ENCODE measurements around the gene CLDN34. TPM values are rescaled to one million over a fixed set of nuclear protein-coding genes. Genes with fewer than 3 reads are reported as not detected.
A peak's percentile ranks its signal among the peaks of the same experiment; 100 is the strongest.

Gene CLDN34
- total RNA-seq, 1 donor from 2014 or later: not detected

DNA sequence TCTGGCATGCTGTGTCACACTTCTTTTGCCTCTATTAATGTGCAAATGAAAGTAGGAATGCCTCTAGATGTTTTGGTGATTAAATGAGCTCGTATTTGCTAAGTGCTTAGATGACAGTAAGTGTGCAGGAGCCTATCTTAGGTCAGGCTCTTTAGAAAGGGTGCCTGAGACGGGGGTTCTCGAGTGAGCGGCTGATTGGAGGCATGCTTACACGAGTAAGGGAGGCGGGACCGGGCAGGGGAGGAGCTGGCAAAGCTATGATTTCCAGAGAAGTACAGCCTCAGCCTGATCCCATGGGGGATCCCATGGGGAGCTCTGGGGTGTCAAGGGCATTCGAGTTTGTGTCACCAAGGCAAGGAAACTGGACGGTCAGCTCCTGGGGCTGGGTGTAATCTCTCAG lies 44.8 kb downstream of the CLDN34 start:
- Histone ChIP-seq H3K9me3 (ENCODE audit: control insufficient read depth in 3 of 3, low read length in 3 of 3) (no peaks in the 10 kb centered on the region), H3K4me3 (ENCODE audit: low read length in 3 of 3) (no peak overlapping the region), H3K27ac (ENCODE audit: low read depth, low read length) (no peak overlapping the region), H3K36me3 (ENCODE audit: control insufficient read depth in 3 of 3, insufficient read depth in 3 of 3, low read length in 3 of 3) (no peaks in the 10 kb centered on the region), H3K4me1 (ENCODE audit: control insufficient read depth in 3 of 3, insufficient read depth in 3 of 3, low read length in 3 of 3) (peaks cover 0 to 3% (median 0%) of the 10 kb centered on the region in 3 donors), H3K27me3 (ENCODE audit: control insufficient read depth in 3 of 3, insufficient read depth in 3 of 3, low read length in 3 of 3) (peaks cover 0 to 6% (median 0%) of the 10 kb centered on the region in 3 donors), H3K9ac (ENCODE audit: low read depth in 1 of 3, low read length in 3 of 3) (no peak overlapping the region)

DNA sequence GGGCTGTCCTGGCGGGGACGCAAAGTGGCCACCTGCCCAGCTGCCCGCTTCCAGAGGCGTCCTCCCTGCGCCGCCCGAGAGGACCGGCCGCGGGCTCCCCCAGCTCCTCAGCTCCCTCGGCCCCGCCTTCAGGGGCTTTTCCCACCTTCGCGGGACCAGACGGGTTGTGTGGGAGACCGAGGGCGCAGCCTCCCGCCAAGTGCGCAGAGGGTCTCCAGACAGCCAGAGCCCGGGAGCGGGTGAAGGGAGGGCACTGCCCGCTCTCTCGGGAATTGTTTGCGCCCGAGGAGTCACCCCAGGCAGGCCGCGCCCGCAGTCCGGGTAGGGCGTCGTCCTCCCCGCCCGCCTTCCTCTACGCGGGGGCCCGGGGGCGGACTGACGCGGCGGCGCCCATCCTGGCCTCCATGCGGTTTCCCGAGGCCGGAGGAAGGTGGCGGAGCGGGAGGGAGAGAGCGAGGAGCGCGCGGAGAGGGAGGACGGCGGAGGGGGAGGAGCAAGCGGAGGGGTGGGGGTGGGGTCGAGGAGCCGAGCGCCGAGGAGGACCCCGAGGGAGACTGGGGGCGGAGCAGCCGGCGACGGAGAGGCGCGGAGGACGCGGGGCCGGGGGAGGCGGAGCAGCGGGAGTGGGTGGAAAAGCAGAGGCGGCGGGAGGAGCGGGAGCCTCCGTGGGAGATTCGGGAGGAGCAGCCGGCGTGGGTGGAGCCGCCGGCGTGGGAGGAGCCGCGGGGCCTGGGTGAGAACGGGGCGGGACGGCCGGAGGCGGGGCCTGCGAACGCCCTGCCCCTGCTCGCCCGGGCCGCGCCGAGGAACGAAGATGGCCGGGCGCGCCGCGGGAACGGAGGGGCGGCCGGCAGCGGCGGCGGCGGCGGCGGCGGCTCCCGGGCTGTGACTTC lies 47.5 kb downstream of the CLDN34 start:
- Histone ChIP-seq H3K4me1 (ENCODE audit: control insufficient read depth in 3 of 3, insufficient read depth in 3 of 3, low read length in 3 of 3) (peaks cover 0 to 9% (median 0%) of the 10 kb centered on the region in 3 donors), H3K9ac (ENCODE audit: low read depth in 1 of 3, low read length in 3 of 3) (peak overlapping the region; percentile 33 to 74 (median 53)), H3K36me3 (ENCODE audit: control insufficient read depth in 3 of 3, insufficient read depth in 3 of 3, low read length in 3 of 3) (no peaks in the 10 kb centered on the region), H3K9me3 (ENCODE audit: control insufficient read depth in 3 of 3, low read length in 3 of 3) (peaks cover 0 to 2% (median 0%) of the 10 kb centered on the region in 3 donors), H3K27me3 (ENCODE audit: control insufficient read depth in 3 of 3, insufficient read depth in 3 of 3, low read length in 3 of 3) (peaks cover 0 to 6% (median 0%) of the 10 kb centered on the region in 3 donors), H3K27ac (ENCODE audit: low read depth, low read length) (peak overlapping the region; percentile 66), H3K4me3 (ENCODE audit: low read length in 3 of 3) (peak overlapping the region; percentile 14 to 68 (median 51))

DNA sequence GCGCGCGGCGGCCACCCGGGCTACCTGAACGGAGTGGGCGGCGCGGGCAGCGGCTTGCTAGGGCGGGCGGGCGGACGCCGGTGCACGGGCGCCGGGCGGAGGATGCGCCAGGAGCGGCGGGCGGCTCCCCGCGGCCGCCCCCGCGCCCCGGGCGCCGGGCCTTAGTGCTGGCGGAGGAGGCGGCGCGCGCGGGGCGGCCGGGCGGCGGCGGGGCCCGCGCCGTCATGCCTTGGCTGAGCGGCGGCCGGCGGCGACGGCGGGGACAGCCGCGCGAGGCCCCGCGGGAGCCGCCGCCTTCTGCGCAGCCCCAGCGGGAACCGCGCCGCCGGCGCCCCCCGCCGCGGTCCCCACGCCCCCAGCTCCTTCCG lies 48.2 kb downstream of the CLDN34 start:
- Histone ChIP-seq H3K36me3 (ENCODE audit: control insufficient read depth in 3 of 3, insufficient read depth in 3 of 3, low read length in 3 of 3) (no peaks in the 10 kb centered on the region), H3K27me3 (ENCODE audit: control insufficient read depth in 3 of 3, insufficient read depth in 3 of 3, low read length in 3 of 3) (peaks cover 0 to 6% (median 0%) of the 10 kb centered on the region in 3 donors), H3K9ac (ENCODE audit: low read depth in 1 of 3, low read length in 3 of 3) (no peak overlapping the region), H3K4me3 (ENCODE audit: low read length in 3 of 3) (peak overlapping the region in 1 of 3 donors; percentile 52), H3K27ac (ENCODE audit: low read depth, low read length) (no peak overlapping the region), H3K9me3 (ENCODE audit: control insufficient read depth in 3 of 3, low read length in 3 of 3) (peaks cover 0 to 2% (median 0%) of the 10 kb centered on the region in 3 donors), H3K4me1 (ENCODE audit: control insufficient read depth in 3 of 3, insufficient read depth in 3 of 3, low read length in 3 of 3) (peaks cover 0 to 10% (median 0%) of the 10 kb centered on the region in 3 donors)

DNA sequence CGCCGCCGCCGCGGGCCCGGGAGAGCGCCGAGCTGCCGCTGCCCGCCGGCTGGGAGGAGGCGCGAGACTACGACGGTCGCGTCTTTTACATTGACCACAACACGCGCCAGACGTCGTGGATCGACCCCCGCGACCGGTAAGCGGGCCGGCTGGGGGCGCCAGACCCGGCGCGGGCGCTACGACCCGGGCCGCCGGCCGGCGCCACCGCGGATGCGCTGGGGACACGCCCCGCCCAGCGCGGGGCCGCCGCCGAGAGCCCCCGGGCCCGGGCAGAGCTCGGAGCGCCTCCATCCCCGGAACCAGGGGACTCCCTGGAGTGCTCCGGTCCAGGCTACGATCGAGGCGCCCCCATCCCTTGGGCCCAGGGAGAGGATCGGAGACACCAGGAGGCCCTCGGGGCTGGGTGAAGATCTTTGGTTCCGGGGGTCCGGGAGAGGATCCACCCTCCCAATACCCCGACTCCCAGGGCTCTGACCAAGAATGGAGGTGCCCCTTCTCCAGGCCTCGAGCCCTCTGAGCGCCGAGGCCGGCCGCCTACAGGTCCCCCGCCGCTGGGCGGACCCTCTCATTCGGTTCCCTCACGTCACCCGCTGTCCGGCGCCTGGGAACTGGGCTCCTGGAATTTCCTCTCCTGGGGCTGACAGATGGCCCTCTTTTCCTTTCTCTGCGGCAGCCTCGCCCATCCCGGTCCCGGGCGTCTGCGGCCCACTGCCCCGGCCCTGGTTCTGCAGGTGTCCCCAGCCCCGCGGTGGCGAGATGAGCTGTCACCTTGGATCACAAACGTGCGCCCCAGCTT lies 48.8 kb downstream of the CLDN34 start:
- Histone ChIP-seq H3K36me3 (ENCODE audit: control insufficient read depth in 3 of 3, insufficient read depth in 3 of 3, low read length in 3 of 3) (no peaks in the 10 kb centered on the region), H3K9ac (ENCODE audit: low read depth in 1 of 3, low read length in 3 of 3) (peak overlapping the region; percentile 33 to 71 (median 50)), H3K27ac (ENCODE audit: low read depth, low read length) (peak overlapping the region; percentile 80), H3K9me3 (ENCODE audit: control insufficient read depth in 3 of 3, low read length in 3 of 3) (peaks cover 0 to 2% (median 0%) of the 10 kb centered on the region in 3 donors), H3K4me1 (ENCODE audit: control insufficient read depth in 3 of 3, insufficient read depth in 3 of 3, low read length in 3 of 3) (peaks cover 0 to 10% (median 0%) of the 10 kb centered on the region in 3 donors), H3K27me3 (ENCODE audit: control insufficient read depth in 3 of 3, insufficient read depth in 3 of 3, low read length in 3 of 3) (peaks cover 0 to 6% (median 0%) of the 10 kb centered on the region in 3 donors), H3K4me3 (ENCODE audit: low read length in 3 of 3) (peak overlapping the region; percentile 52 to 67 (median 59))

DNA sequence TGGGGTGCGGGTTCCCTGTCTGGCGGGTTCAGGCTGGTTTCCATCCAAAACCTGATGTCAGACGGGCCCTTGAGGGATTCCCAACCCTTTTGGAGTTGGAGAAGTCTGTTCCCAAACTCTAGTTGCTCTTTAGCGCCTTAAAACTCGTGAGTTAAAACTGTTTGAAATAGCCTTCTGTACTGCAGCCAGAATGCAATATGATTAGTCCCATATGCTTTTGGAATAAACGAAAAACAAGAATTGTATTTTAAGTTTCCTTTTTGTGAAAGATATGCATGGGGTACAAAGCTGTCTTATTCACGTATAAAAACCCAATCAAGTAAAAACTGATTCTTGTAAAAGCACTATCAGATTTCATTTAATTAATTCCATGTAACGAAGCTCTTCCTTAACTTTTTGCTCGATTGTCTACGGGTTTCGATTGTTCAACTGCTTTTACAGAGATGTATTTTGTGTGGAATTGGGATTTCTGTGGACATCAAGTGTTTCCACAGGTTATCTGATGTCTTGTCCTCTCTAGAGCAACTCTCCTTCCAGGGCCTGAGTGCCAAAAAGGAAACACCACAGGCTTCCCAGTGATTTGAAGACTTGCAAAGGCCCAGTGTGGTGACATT lies 49.5 kb downstream of the CLDN34 start:
- H3K4me3 ChIP-seq (ENCODE audit: low read length in 3 of 3): peak overlapping the region; percentile 52 to 67 (median 59)
- H3K36me3 ChIP-seq (ENCODE audit: control insufficient read depth in 3 of 3, insufficient read depth in 3 of 3, low read length in 3 of 3): no peaks in the 10 kb centered on the region
- peaks cover 0 to 2% (median 0%) of the 10 kb centered on the region in 3 donors for H3K9me3 ChIP-seq (ENCODE audit: control insufficient read depth in 3 of 3, low read length in 3 of 3)
- H3K27ac ChIP-seq (ENCODE audit: low read depth, low read length): peak overlapping the region; percentile 80
- peaks cover 0 to 10% (median 2%) of the 10 kb centered on the region in 3 donors for H3K4me1 ChIP-seq (ENCODE audit: control insufficient read depth in 3 of 3, insufficient read depth in 3 of 3, low read length in 3 of 3)
- peak overlapping the region; percentile 33 to 71 (median 50) for H3K9ac ChIP-seq (ENCODE audit: low read depth in 1 of 3, low read length in 3 of 3)
- H3K27me3 ChIP-seq (ENCODE audit: control insufficient read depth in 3 of 3, insufficient read depth in 3 of 3, low read length in 3 of 3): peaks cover 0 to 6% (median 0%) of the 10 kb centered on the region in 3 donors

DNA sequence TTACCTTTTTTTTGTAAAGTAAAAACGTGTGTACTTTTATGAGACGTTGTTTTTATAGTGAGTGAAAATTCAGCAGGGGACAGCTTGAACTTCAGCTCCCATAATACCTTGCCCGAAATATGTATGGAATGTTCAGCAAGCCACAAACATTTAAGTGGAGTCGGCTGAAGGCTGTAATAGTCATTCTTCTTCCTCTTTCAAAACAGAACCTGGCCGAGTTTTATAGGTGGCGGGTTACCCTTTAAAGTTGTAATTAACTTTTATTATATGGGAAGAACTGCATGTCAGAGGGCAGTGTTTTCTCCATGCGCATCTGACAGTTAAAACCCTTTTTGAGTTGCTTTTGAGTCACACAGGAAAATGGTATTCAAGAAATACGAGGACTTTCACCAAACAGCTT lies 50.7 kb downstream of the CLDN34 start:
- Histone ChIP-seq H3K9me3 (ENCODE audit: control insufficient read depth in 3 of 3, low read length in 3 of 3) (peaks cover 0 to 2% (median 0%) of the 10 kb centered on the region in 3 donors), H3K9ac (ENCODE audit: low read depth in 1 of 3, low read length in 3 of 3) (no peak overlapping the region), H3K27ac (ENCODE audit: low read depth, low read length) (no peak overlapping the region), H3K4me3 (ENCODE audit: low read length in 3 of 3) (no peak overlapping the region), H3K27me3 (ENCODE audit: control insufficient read depth in 3 of 3, insufficient read depth in 3 of 3, low read length in 3 of 3) (peaks cover 0 to 2% (median 0%) of the 10 kb centered on the region in 3 donors), H3K36me3 (ENCODE audit: control insufficient read depth in 3 of 3, insufficient read depth in 3 of 3, low read length in 3 of 3) (no peaks in the 10 kb centered on the region), H3K4me1 (ENCODE audit: control insufficient read depth in 3 of 3, insufficient read depth in 3 of 3, low read length in 3 of 3) (peaks cover 0 to 15% (median 8%) of the 10 kb centered on the region in 3 donors)

Other genes with a start within 250 kb of the CLDN34 start
- gene GPR143, start 201.5 kb upstream of the CLDN34 start, total RNA-seq: 0.52 TPM
- 2.1 TPM for gene SHROOM2, start 180.9 kb upstream of the CLDN34 start, total RNA-seq
- gene CLCN4, start 189.6 kb downstream of the CLDN34 start, total RNA-seq: 15.7 TPM

All from skeletal muscle tissue (tissue), 4 donors.